Glutamatergic neuron (in vitro differentiated cells): ENCODE data around the gene DNAJB2. TPM values are rescaled to one million over a fixed set of nuclear protein-coding genes. Genes with fewer than 3 reads are reported as not detected.

Experiments
- DNase-seq: peaks from one replicate; pipeline ENCODE4 v3.0.0; 2022
- H3K27ac Mint-ChIP-seq: one replicate; pipeline ENCODE4 v1.8.0; 2020; ENCODE audit warnings: mild to moderate bottlenecking, mixed read lengths, inconsistent platforms; ENCODE audit not compliant: unreplicated experiment
- H3K27me3 Mint-ChIP-seq: one replicate; pipeline ENCODE4 v1.8.0; 2020; ENCODE audit warnings: mild to moderate bottlenecking, moderate library complexity, mixed read lengths, inconsistent platforms; ENCODE audit not compliant: unreplicated experiment
- H3K36me3 Mint-ChIP-seq: one replicate; pipeline ENCODE4 v1.8.0; 2020; ENCODE audit warnings: mild to moderate bottlenecking, mixed read lengths, inconsistent platforms; ENCODE audit not compliant: unreplicated experiment
- H3K4me1 Mint-ChIP-seq: one replicate; pipeline ENCODE4 v1.8.0; 2020; ENCODE audit warnings: mild to moderate bottlenecking, low read depth, mixed read lengths, inconsistent platforms; ENCODE audit not compliant: unreplicated experiment
- H3K4me3 Mint-ChIP-seq: one replicate; pipeline ENCODE4 v1.8.0; 2020; ENCODE audit warnings: mild to moderate bottlenecking, mixed read lengths, inconsistent platforms; ENCODE audit not compliant: unreplicated experiment
- H3K9me3 Mint-ChIP-seq: one replicate; pipeline ENCODE4 v1.8.0; 2020; ENCODE audit warnings: mild to moderate bottlenecking, moderate library complexity, mixed read lengths, inconsistent platforms; ENCODE audit not compliant: unreplicated experiment
- total RNA-seq: library from RNA; stranded (reverse); fragmentation: NEBNext Ultra II Directional; extraction: Animal tissue kit (Norgen Biotek cat#: 25700); gene quantifications from one replicate; pipeline ENCODE4 v1.2.1, GENCODE V29; 2021; ENCODE audit not compliant: unreplicated experiment
- TF ChIP-seq, protein P1 (sequence below): fragments of 200-600 bp; sonication (generic); IDR thresholded peaks from one replicate; pipeline ENCODE4 v1.5.0; 2021; ENCODE audit not compliant: partially characterized antibody, unreplicated experiment

Gene DNAJB2
- total RNA-seq, 1 donor from 2014 or later, result 124 TPM

DNA sequence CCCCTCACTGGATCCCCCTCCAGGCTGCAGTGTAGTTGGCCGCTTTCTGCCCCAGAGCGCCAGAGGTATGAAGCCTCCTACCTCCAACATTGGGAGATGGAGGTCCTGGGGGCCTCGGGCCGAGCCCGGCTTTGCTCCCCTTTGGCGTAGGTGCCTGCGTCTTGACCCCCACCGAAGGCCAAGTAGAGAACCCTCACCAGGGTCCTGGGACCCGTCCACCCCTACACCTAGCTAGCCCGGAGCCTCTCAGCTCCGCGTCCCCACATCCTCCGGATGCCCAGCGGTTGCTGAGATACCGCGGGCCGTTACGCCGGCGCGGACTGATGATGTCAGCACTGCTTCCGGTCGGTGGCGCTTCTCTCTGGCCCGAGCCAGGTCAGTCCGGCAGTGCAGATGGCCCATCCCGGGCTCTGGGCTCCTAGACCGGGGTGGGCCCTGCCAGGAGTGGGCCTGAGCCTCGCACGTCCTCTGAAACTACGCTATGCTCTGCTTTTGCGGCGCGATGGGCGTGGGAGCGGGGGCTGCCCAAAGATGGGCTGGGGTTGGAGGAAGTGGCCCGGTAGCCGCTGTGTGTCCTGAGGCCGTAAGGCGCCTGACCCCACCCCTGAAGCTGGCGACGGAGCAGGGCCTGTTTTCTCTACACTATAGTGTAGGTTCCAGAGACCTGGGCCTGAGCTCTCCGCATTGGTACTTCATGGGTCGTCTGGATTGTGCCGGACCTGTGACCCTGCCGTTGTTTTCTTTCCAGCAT lies 33.8 kb upstream of the DNAJB2 start, which contains the start of the genes GLB1L and STK16:
TSS of gene GLB1L (minus strand) at position 297 of the 751 bp plus-strand sequence. CDS start 1,871 bp downstream, outside the sequence.
TSS of gene STK16 (plus strand) at position 332 of the 751 bp plus-strand sequence. CDS start 521 bp downstream, outside the sequence.
- Mint-ChIP-seq H3K9me3 (peaks cover 6% of the 10 kb centered on the region), H3K27ac (peak within 1 kb of the TSS; percentile 99)
- TF ChIP-seq, protein P1, sequence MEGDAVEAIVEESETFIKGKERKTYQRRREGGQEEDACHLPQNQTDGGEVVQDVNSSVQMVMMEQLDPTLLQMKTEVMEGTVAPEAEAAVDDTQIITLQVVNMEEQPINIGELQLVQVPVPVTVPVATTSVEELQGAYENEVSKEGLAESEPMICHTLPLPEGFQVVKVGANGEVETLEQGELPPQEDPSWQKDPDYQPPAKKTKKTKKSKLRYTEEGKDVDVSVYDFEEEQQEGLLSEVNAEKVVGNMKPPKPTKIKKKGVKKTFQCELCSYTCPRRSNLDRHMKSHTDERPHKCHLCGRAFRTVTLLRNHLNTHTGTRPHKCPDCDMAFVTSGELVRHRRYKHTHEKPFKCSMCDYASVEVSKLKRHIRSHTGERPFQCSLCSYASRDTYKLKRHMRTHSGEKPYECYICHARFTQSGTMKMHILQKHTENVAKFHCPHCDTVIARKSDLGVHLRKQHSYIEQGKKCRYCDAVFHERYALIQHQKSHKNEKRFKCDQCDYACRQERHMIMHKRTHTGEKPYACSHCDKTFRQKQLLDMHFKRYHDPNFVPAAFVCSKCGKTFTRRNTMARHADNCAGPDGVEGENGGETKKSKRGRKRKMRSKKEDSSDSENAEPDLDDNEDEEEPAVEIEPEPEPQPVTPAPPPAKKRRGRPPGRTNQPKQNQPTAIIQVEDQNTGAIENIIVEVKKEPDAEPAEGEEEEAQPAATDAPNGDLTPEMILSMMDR, result no peak

DNA sequence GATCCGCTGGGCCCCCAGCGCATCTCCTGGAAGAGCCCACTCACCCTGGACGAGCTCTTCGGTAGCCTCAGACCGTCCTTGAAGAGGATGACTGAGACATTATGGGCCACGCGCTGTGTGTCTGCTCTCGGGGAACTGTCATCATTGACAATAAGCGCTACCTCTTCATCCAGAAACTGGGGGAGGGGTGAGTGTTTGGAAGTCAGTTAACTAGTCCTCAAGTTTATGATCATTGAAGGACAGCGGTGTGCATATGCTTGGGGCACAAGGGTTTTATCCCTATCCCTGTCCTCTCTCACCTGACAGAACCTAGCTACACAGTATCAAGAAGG lies 33.3 kb upstream of the DNAJB2 start:
- Mint-ChIP-seq H3K9me3 (peaks cover 6% of the 10 kb centered on the region), H3K27me3 (peaks cover 1% of the 10 kb centered on the region), H3K4me1 (peaks cover 9% of the 10 kb centered on the region), H3K27ac (peak overlapping the region; percentile 99), H3K36me3 (no peaks in the 10 kb centered on the region), H3K4me3 (peak overlapping the region; percentile 97)
- DNase-seq, result no peak
- TF ChIP-seq, protein P1, result no peak

More for the DNA sequence above, 33.8 kb upstream of the DNAJB2 start, which contains the start of the genes GLB1L and STK16:
- Mint-ChIP-seq H3K4me1 (peaks cover 7% of the 10 kb centered on the region), H3K36me3 (no peaks in the 10 kb centered on the region), H3K4me3 (peak within 1 kb of the TSS; percentile 97), H3K27me3 (peaks cover 1% of the 10 kb centered on the region)
- peak; percentile 97 for DNase-seq

DNA sequence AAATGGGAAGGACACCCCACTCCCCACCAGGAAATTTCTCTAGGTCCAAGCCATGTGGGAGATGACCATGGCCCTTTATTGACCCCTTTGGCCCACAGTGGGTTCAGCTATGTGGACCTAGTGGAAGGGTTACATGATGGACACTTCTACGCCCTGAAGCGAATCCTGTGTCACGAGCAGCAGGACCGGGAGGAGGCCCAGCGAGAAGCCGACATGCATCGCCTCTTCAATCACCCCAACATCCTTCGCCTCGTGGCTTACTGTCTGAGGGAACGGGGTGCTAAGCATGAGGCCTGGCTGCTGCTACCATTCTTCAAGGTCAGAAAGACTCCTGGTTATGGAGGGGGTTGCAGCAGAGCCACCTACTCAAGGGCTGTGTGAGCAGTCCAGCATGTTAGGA lies 32.6 kb upstream of the DNAJB2 start:
- DNase-seq, result no peak
- H3K27ac Mint-ChIP-seq, result peak overlapping the region; percentile 62
- TF ChIP-seq, protein P1, result no peak
- peaks cover 6% of the 10 kb centered on the region for H3K9me3 Mint-ChIP-seq
- peaks cover 15% of the 10 kb centered on the region for H3K4me1 Mint-ChIP-seq
- peak overlapping the region; percentile 97 for H3K4me3 Mint-ChIP-seq
- no peaks in the 10 kb centered on the region for H3K36me3 Mint-ChIP-seq
- H3K27me3 Mint-ChIP-seq, result peaks cover 1% of the 10 kb centered on the region

DNA sequence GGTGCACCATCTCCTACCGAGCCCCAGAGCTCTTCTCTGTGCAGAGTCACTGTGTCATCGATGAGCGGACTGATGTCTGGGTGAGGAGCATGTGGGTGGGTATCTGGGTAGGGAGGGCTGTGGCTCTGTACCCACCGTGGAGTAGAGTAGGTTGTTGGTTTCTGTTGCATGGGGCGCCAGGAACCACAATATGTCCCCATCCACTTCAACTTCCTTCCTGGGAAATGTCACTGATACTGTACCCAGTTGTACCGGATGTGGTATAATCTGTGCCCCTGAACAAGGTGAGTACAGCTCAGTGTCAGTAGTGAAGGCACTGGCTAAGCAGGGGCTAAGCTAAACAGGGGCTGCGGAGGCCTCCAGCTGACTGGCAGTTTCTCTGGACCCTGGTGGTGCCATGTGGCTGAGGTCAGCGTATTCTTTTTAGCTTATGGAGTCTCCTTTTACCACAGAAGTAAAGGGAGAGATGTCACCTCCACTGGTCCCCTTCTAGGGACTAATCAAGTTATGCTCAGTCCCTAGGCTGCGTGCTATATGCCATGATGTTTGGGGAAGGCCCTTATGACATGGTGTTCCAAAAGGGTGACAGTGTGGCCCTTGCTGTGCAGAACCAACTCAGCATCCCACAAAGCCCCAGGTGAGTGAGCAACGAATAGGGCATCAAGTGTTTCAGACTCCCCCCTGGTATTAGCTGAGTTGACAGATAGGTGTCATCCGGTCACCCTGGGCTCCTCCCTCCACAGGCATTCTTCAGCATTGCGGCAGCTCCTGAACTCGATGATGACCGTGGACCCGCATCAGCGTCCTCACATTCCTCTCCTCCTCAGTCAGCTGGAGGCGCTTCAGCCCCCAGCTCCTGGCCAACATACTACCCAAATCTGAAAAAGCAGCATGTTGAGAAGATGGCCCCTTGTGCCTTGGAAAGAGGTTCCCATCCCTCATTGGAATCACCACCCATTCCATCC lies 31.2 kb upstream of the DNAJB2 start:
- no peak overlapping the region for H3K4me3 Mint-ChIP-seq
- no peak for DNase-seq
- H3K9me3 Mint-ChIP-seq, result peaks cover 11% of the 10 kb centered on the region
- peaks cover 21% of the 10 kb centered on the region for H3K4me1 Mint-ChIP-seq
- TF ChIP-seq, protein P1, result no peak
- peak overlapping the region; percentile 22 for H3K27ac Mint-ChIP-seq
- peaks cover 4% of the 10 kb centered on the region for H3K27me3 Mint-ChIP-seq
- no peaks in the 10 kb centered on the region for H3K36me3 Mint-ChIP-seq
